Endodermal cell (in vitro differentiated cells): Measurements from ENCODE around the gene MICALL1. TPM values are rescaled to one million over a fixed set of nuclear protein-coding genes. Genes with fewer than 3 reads are reported as not detected.

Experiments used
- DNase-seq: peaks from one replicate; pipeline ENCODE4 v3.0.0-alpha.2; 2017
- H3K27ac ChIP-seq: 2 replicates; pipeline ENCODE4 v1.5.1; 2013; ENCODE audit warnings: mild to moderate bottlenecking, low read depth, low read length, moderate library complexity
- H3K27me3 ChIP-seq: 2 replicates; pipeline ENCODE4 v1.6.1; 2013; ENCODE audit warnings: mild to moderate bottlenecking, low read length, moderate library complexity; ENCODE audit not compliant: insufficient read depth, control insufficient read depth, poor library complexity, severe bottlenecking
- H3K36me3 ChIP-seq: 2 replicates; pipeline ENCODE4 v1.7.0; 2013; ENCODE audit warnings: mild to moderate bottlenecking, low read length, moderate library complexity; ENCODE audit not compliant: control insufficient read depth, insufficient read depth
- H3K4me1 ChIP-seq: one replicate; pipeline ENCODE4 v1.7.0; 2013; ENCODE audit warnings: low read length; ENCODE audit not compliant: control insufficient read depth, insufficient read depth
- H3K4me3 ChIP-seq: 2 replicates; pipeline ENCODE4 v1.5.1; 2013; ENCODE audit warnings: mild to moderate bottlenecking, low read length, moderate library complexity
- H3K9ac ChIP-seq: 2 replicates; pipeline ENCODE4 v1.6.1; 2013; ENCODE audit warnings: mild to moderate bottlenecking, low read length, moderate library complexity; ENCODE audit not compliant: poor library complexity, severe bottlenecking; ENCODE audit errors: extremely low read depth
- H3K9me3 ChIP-seq: 2 replicates; pipeline ENCODE4 v1.6.1; 2013; ENCODE audit warnings: mild to moderate bottlenecking, low read length, moderate library complexity; ENCODE audit not compliant: control insufficient read depth
- H3K27ac Mint-ChIP-seq: 2 replicates; pipeline ENCODE4 v1.8.0; 2020; ENCODE audit warnings: mixed read lengths
- H3K27me3 Mint-ChIP-seq: 2 replicates; pipeline ENCODE4 v1.8.0; 2021; ENCODE audit warnings: mild to moderate bottlenecking, mixed read lengths; ENCODE audit not compliant: insufficient read depth
- H3K36me3 Mint-ChIP-seq: 2 replicates; pipeline ENCODE4 v1.8.0; 2020; ENCODE audit warnings: low read depth, mixed read lengths
- H3K4me1 Mint-ChIP-seq: 2 replicates; pipeline ENCODE4 v1.8.0; 2020; ENCODE audit warnings: mixed read lengths
- H3K4me3 Mint-ChIP-seq: 2 replicates; pipeline ENCODE4 v1.8.0; 2020; ENCODE audit warnings: mild to moderate bottlenecking, moderate library complexity, mixed read lengths
- H3K9me3 Mint-ChIP-seq: 2 replicates; pipeline ENCODE4 v1.8.0; 2020; ENCODE audit warnings: mild to moderate bottlenecking, mixed read lengths
- CTCF ChIP-seq: fragments of 200-600 bp; sonication (generic); conservative IDR thresholded peaks from 2 replicates; pipeline ENCODE4 v1.5.0; 2021; ENCODE audit warnings: antibody characterized with exemption, mild to moderate bottlenecking
- WGBS, 2 experiments: methylation state at CpG; one replicate each; pipeline versions ENCODE4 v1.1.5 to v1.1.7; 2013; ENCODE audit warnings: missing lambda C conversion rate in 2 of 2, mixed read lengths in 1 of 2; ENCODE audit not compliant: insufficient coverage in 1 of 2, insufficient read length in 1 of 2; 5-methylcytosine and 5-hydroxymethylcytosine counted together
- microRNA-seq: library from miRNA; unstranded; fragments of <30 nt; microRNA quantifications from one replicate; pipeline ENCODE4 v1.2.0, GENCODE V29; 2020; ENCODE audit warnings: borderline microRNAs expressed
- total RNA-seq, 2 donors: library from RNA; stranded (reverse); fragmentation: NEBNext Ultra II Directional in 1 of 2; extraction: Animal tissue kit (Norgen Biotek cat#: 25700) in 1 of 2; gene quantifications; 2 replicates in 1 of 2; 3 replicates in 1 of 2; pipeline ENCODE4 v1.2.1, GENCODE V29; 2021

Gene MICALL1
- total RNA-seq, 2 donors from 2014 or later, result 33.5 to 36.6 TPM

GRCh38 chr22:37991731-37992442, 85.8 kb downstream of the MICALL1 start:
- no peak for DNase-seq
- no peak for TF ChIP-seq CTCF
- Mint-ChIP-seq H3K27ac (no peak overlapping the region), H3K4me3 (no peak overlapping the region), H3K4me1 (peaks cover 14% of the 10 kb centered on the region), H3K27me3 (no peaks in the 10 kb centered on the region), H3K9me3 (no peaks in the 10 kb centered on the region), H3K36me3 (peaks cover 2% of the 10 kb centered on the region)
- WGBS, 2 experiments, result 66 to 90% methylated on average over 4 to 6 of the region's 6 CpGs
- H3K27ac ChIP-seq, result no peak overlapping the region
- H3K36me3 ChIP-seq, result no peaks in the 10 kb centered on the region
- H3K4me1 ChIP-seq, result peaks cover 4% of the 10 kb centered on the region
- no peak overlapping the region for H3K4me3 ChIP-seq
- no peak overlapping the region for H3K9ac ChIP-seq
- no peaks in the 10 kb centered on the region for H3K27me3 ChIP-seq
- H3K9me3 ChIP-seq, result no peaks in the 10 kb centered on the region

Small RNAs within 50 kb of the gene (microRNA-seq; reads per million reads assigned to microRNA genes)
- gene MIR4534 (not detected), gene MIR6820 (not detected)

Other genes with a start within 250 kb of the MICALL1 start
- 10 to 100 TPM; 23.5 to 29.3 TPM for gene PDXP, start 247.6 kb upstream of the MICALL1 start, total RNA-seq
- 10 to 100 TPM; 10.4 to 16.0 TPM for gene LGALS1, start 230.7 kb upstream of the MICALL1 start, total RNA-seq
- gene NOL12, start 220.0 kb upstream of the MICALL1 start, total RNA-seq, result 10 to 100 TPM; 21.9 to 26.8 TPM
- gene TRIOBP, start 209.2 kb upstream of the MICALL1 start, total RNA-seq, result 10 to 100 TPM; 74.7 to 82.2 TPM
- 10 to 100 TPM; 22.2 to 26.2 TPM for gene GCAT, start 98.4 kb upstream of the MICALL1 start, total RNA-seq
- gene GALR3, start 82.9 kb upstream of the MICALL1 start, total RNA-seq, result under 1 TPM; 0.40 to 0.77 TPM
- 10 to 100 TPM; 14.1 to 14.3 TPM for gene ANKRD54, start 62.0 kb upstream of the MICALL1 start, total RNA-seq
- gene EIF3L, start 56.9 kb upstream of the MICALL1 start, total RNA-seq, result 100 to 1,000 TPM; 469 to 541 TPM
- gene C22orf23, start 47.3 kb downstream of the MICALL1 start, total RNA-seq, result under 1 TPM; 0.29 to 0.44 TPM
- 100 to 1,000 TPM in 1 of 2 donors, 10 to 100 TPM in 1; 98.0 to 105 TPM for gene POLR2F, start 47.4 kb downstream of the MICALL1 start, total RNA-seq
- gene SOX10, start 78.3 kb downstream of the MICALL1 start, total RNA-seq, result 10 to 100 TPM; 11.2 to 13.4 TPM
- gene PICK1, start 151.1 kb downstream of the MICALL1 start, total RNA-seq, result 10 to 100 TPM; 42.7 to 54.1 TPM
- 1 to 10 TPM in 1 of 2 donors, under 1 TPM in 1; 0.57 to 1.1 TPM for gene SLC16A8, start 177.9 kb downstream of the MICALL1 start, total RNA-seq
- gene BAIAP2L2, start 204.4 kb downstream of the MICALL1 start, total RNA-seq, result 1 to 10 TPM; 1.4 to 3.7 TPM